ENCODE data around the gene KIF26A.
A peak's percentile ranks its signal among the peaks of the same experiment; 100 is the strongest.

DNA sequence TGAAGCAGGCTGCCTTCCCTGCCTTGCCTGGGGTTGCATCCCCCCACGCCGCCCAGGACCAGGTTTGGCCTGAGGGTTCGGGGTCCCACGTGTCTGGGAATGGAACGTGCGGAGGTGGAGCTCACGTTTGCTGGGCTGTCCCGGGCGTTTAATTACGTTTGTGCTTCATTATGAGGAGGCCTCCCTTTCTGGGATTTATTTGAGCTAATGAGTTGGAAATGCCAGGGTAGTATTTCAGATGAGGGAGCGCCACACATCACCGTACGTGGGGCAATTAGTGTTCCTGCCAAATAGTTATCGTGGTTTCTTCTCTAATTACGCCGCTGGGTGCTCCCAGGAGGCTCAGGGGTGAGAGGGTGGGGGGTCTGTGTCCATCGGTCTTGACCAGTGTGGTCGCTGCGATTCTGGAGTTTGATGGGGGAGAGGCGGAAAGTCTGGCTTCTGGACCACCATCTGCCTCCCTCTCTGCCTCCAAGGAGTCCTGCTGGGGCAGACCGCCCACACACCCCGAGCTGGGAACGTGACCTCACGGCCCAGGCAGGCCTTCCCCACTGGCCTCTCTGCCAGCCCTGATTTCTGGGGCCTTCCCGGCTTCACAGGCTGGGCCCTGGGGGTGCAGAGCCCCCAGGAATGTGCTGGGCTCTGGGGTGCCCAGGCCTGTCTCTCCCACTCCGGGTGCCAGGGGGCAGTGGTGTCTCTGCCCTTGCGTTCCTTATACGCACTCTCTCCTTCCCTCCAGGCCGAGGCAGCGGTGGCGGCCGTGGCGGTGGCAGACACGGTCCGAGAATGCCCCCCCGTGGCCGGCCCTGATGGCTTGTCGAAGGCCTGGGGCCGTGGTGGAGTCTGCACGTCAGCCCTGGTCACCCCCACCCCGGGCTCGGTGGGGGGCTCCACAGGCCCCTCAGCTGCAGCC, 18.9 kb downstream of the KIF26A start:
- TF ChIP-seq EZH2phosphoT487 (IDR thresholded peaks at IDR 0.05; ENCODE audit: low read depth, severe bottlenecking, unreplicated experiment) (no peak), CTCF (IDR thresholded peaks at IDR 0.05; ENCODE audit: poor library complexity) (peak; percentile 9)

Data from hepatocyte (in vitro differentiated cells).